Stimulated activated CD4-positive, alpha-beta T cell treated with anti-CD3 and anti-CD28 coated beads, Interleukin-2, amount 100 ng/mL, for 4 hours (primary cell): ENCODE results near the gene ARL5A.

Source experiments
- DNase-seq: peaks from one replicate; pipeline ENCODE4 v3.0.0-alpha.2; 2020; ENCODE audit warnings: low read depth

The ARL5A gene

DNA sequence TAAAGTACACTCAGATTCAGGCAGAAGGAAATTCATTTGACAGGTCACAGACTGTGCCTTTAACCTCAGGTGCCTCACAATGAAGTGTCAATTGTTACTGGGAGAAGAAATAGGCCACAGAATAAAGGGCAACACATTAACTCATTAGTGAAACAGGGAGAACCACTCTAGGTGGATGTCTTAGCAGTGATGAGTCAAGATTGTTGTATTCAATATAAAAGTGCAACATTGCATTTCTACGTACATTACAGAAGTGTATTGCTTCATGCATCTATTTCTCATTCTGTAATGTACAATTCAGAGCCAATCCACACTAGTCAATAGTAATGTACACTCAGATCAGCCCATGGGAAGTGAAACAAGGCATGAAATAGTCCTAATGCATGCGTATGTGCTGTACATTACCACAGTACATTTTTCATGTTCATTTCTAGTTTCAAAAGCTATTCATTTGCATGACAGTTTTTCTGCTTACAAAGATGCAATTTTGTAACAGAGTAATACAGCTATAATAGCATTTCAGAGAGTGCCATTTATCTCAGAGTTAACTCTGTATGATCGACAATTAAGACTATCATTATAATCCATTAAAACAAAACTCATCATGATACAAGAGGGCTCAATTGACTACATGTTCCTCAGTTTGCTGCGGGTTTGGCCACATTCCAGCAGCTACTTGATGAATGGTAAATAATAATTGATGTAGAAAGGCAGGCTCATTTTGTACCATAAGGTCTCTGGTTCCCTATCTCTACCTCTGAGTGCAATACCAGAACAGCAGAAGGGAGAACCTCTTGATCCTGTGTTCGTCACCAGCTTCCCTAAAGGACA lies 12.2 kb upstream of the ARL5A start:
- no peak for DNase-seq

GRCh38 chr2:151837926-151838325 lies 9.7 kb upstream of the ARL5A start:
- no peak for DNase-seq

DNA sequence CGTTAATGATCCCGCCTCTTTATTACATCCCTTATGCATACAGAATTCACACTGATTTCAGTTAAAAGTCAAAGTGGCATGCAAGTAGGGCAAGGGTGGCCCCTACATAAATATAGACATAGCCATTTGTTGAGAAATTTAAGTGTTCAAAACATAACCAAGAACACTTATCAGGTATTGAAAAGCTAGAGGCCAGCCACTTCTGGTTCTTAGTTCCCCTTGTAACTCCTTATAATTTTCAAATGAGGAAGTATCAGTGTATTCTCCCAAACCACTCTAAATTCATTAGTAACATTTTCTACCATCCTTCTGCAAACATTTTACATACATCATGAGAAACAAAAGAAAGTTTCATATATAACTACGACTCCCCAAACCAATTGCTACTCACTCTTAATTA lies 5.8 kb upstream of the ARL5A start:
- no peak for DNase-seq

- DNase-seq: no peak
These were observed 2.7 kb upstream of the ARL5A start for GRCh38 chr2:151830961-151831360.

- DNase-seq: no peak
These were observed 686 bp upstream of the ARL5A start for GRCh38 chr2:151828890-151829324.

GRCh38 chr2:151827564-151828142 lies 568 bp downstream of the ARL5A start:
- no peak for DNase-seq

- DNase-seq: no peak
These were observed 1.5 kb downstream of the ARL5A start for GRCh38 chr2:151826737-151827157.

DNA sequence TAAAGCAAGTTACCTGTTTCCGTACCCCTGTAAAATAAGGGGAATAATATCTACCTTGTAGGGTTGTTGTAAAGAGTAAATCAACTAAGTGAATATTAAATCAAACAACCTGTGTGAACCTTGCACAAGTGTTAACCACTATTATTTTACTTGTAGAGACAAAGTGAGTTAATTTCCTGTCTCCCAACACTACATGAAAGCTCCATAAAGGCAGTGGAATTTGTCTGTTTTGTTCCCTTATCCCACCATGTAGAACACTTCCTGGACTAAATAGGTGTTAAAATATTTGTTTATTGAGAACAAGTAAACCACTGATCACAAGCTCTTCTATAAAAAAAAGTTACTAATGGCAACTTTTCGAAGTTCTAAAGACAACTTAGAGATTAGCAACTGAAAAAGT lies 3.3 kb downstream of the ARL5A start:
- no peak for DNase-seq

- DNase-seq: no peak
These were observed 4.6 kb downstream of the ARL5A start for GRCh38 chr2:151823651-151824050.

DNA sequence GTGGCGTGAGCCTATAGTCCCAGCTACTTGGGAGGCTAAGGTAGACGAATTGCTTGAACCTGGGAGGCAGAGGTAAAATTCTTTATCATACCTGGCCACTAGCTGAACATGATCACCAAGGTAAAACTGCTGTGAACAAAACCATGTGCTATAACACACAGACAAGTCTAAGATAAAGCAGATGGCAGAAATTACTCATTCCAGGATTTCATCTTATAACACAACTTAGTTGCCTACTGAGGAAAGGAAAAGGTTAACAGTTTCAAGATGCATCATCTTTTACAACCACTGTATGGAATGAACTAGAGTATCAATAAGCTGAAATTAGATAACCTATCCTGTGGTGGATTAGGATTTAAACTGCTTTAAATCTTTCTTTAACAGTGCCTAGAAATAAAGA lies 8.3 kb downstream of the ARL5A start:
- DNase-seq: no peak

- DNase-seq: no peak
These were observed 10.3 kb downstream of the ARL5A start for GRCh38 chr2:151817929-151818328.

GRCh38 chr2:151816843-151817242 lies 11.4 kb downstream of the ARL5A start:
- DNase-seq: no peak

- DNase-seq: no peak
These were observed 12.3 kb downstream of the ARL5A start for GRCh38 chr2:151815821-151816489.

DNA sequence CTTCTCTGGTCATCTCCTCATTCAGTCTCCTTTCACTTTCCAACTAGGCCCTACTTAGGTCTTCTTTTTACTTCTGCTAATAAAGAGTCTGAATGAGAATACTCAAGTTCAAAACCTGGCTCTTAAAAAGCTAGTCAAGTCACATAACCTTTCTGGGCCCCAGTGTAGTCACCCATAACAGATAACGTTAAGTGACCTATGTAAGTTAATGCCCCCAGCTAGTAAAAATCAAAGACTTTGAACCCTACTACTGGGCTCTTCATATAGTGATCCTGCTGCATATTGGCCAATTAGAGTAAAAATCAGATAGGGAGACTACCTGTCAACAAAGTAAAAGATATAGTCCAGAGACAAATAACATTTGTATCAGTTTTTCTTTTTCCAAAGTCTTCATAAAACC lies 17.7 kb downstream of the ARL5A start:
- no peak for DNase-seq

DNA sequence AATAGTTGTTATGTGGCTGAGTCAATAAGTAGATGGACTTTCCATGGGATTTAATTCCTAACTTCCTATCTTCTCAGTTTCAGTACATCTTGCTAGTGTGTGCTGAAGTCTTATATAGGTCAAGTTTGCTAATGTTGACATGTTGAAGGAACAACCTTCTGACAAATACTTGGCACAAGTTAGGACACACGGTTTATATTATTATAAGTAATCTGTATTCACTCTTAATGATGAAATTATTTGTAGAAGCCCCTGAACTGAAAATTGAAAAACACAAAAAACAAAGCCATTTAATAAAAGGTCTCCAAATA lies 19.2 kb downstream of the ARL5A start:
- no peak for DNase-seq

DNA sequence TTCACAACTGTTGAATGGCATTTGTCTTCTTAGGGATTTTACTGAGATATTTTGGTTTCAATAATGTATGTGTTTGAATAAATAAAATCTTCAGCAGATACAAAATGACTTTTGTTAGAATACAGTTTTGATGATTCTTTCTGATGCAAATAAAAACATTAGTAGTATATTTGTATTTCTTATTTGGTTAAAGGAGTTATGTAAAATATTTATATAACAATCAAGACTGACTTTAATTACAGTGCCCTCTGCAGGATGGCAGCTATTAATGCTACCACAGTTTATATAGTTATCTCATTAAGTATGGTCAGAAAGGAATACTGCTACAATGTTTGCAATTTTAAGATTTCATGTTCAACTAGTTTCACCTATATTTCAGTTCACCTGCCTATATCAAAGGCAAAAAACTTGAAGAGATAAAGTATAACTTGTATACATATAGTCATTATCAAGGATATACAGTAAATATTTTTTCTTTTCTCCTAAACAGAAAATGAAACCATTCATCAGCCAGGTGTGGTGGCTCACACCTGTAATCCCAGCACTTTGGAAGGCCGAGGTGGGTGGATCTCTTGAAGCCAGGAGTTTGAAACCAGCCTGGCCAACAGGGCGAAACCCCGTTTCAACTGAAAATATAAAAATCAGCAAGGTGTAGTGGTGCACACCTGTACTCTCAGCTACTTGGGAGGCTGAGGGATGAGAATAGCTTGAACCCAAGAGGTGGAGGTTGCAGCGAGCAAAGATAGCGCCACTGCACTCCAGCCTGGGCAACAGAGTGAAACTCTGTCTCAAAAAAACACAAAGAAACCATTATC lies 19.8 kb downstream of the ARL5A start:
- DNase-seq: no peak

GRCh38 chr2:151805961-151806360 lies 22.3 kb downstream of the ARL5A start:
- no peak for DNase-seq

DNA sequence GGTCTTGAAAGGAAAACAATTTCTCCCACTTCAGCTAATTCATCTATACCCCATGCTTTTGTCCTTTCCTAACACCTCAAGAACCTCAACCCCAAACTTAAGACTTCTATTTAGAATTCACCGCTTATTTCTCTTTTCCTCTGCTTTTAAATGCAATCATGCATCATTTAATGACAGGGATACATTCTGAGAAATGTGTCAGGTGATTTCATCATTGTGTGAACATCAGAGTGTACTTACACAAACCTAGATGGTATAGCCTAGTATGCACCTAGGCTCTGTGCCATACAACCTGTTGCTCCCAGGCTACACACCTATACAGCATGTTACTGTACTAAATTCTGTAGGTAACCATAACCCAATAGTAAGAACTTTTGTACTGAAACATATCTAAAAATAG lies 22.9 kb downstream of the ARL5A start:
- no peak for DNase-seq

GRCh38 chr2:151803811-151804210 lies 24.4 kb downstream of the ARL5A start:
- no peak for DNase-seq

DNA sequence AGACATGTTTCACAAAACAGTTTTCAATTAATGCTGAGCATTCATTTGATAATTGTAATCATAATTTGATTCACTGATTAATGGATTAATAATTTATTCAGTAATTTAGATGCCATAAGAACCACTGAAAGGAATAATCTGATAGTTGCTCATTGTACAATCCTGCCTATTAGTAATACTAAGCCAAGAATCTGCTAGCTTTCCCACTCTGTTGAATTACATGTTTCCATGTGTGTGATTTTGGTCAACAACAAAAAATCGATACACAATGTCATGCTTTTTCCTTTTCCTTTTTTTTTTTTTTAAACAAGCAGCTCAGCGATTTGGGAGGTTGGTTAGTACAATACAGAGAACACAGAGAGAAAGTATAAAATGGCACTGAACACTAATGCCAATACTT lies 25.9 kb downstream of the ARL5A start:
- DNase-seq: no peak

- no peak for DNase-seq
These were observed 28.3 kb downstream of the ARL5A start for GRCh38 chr2:151799886-151800292.

DNA sequence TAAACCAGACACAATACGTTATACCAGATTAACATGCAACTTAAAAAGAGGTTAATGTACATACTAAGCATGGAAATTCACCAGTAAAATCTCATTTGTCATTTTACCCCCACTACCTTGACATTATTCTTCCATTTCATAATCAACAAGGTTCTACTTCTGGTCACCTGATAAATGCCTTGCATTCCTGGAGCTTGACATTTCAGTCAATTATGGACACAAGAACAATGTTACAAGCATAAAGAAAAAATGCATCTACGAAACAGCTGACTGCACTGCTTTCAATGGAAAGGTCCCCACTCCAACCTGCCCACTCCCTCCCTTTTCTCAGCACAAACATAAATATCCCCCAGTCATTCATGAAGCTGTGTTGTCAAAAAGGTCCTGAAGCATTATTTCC lies 31.4 kb downstream of the ARL5A start:
- DNase-seq: no peak
